BE2C (cell line): ENCODE data around the gene MMP14.
"Not testable (repeated sequence)": the region's sequence is repeated elsewhere in the genome, so short reads cannot be mapped to it uniquely, and the experiment has no call there.

Experiments used
- DNase-seq: peaks from one replicate; pipeline ENCODE4 v3.0.0-alpha.2; 2020
- H3K27me3 ChIP-seq: fragments of 250-450 bp; sonication (Bioruptor Pico); 2 replicates; pipeline ENCODE4 v1.5.1; 2020; ENCODE audit warnings: mild to moderate bottlenecking
- H3K36me3 ChIP-seq: fragments of 250-450 bp; sonication (Bioruptor Pico); 2 replicates; pipeline ENCODE4 v1.5.1; 2020; ENCODE audit warnings: mild to moderate bottlenecking
- H3K4me1 ChIP-seq: fragments of 250-450 bp; sonication (Bioruptor Pico); 2 replicates; pipeline ENCODE4 v1.5.1; 2020
- H3K4me3 ChIP-seq: 2 replicates; pipeline ENCODE4 v1.5.1; 2011; ENCODE audit warnings: low read depth, low read length
- H3K9me3 ChIP-seq: fragments of 250-450 bp; sonication (Bioruptor Pico); 2 replicates; pipeline ENCODE4 v1.5.1; 2020
- TF ChIP-seq, protein P1 (sequence below): IDR thresholded peaks from 2 replicates; pipeline ENCODE4 v1.5.1; 2012; ENCODE audit warnings: mild to moderate bottlenecking, low read depth, low read length

Gene MMP14

DNA sequence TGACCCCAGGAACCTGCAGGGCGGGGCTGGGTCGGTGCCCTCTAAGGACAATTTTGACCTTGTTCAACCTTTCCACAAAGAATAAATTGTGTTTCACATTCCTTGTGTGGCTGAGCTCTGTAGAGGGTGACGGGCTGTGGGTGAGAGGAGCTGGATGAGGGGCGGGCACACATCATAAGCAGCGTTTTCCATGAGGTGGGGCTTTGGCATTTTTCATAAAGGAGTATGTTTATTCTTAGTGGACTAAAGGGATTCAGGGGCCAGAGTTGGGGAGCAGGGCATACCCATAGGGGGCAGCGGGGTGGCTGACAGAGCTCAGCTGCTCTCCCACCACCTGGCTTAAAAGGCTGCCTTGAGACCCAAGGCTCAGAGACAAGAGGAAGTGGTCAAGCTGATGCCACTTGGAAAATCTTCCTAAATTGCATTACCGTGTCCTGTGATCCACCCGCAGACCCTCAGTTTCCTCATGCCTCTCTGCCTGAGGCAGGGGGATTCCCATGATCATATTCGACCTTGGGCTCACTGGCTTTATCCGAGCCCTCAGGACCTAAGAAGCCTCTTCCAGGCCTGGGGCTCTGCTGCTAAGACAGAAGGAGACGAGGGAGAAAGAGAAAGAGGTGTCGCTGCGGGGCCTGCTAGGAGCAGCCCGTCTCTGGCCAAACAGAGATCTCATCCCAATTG is 11.4 kb downstream of the MMP14 start:
- Histone ChIP-seq H3K36me3 (no peaks in the 10 kb centered on the region), H3K27me3 (no peaks in the 10 kb centered on the region), H3K9me3 (no peaks in the 10 kb centered on the region), H3K4me1 (no peaks in the 10 kb centered on the region), H3K4me3 (no peak overlapping the region)
- TF ChIP-seq, protein P1, sequence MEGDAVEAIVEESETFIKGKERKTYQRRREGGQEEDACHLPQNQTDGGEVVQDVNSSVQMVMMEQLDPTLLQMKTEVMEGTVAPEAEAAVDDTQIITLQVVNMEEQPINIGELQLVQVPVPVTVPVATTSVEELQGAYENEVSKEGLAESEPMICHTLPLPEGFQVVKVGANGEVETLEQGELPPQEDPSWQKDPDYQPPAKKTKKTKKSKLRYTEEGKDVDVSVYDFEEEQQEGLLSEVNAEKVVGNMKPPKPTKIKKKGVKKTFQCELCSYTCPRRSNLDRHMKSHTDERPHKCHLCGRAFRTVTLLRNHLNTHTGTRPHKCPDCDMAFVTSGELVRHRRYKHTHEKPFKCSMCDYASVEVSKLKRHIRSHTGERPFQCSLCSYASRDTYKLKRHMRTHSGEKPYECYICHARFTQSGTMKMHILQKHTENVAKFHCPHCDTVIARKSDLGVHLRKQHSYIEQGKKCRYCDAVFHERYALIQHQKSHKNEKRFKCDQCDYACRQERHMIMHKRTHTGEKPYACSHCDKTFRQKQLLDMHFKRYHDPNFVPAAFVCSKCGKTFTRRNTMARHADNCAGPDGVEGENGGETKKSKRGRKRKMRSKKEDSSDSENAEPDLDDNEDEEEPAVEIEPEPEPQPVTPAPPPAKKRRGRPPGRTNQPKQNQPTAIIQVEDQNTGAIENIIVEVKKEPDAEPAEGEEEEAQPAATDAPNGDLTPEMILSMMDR = no peak
- no peak for DNase-seq

DNA sequence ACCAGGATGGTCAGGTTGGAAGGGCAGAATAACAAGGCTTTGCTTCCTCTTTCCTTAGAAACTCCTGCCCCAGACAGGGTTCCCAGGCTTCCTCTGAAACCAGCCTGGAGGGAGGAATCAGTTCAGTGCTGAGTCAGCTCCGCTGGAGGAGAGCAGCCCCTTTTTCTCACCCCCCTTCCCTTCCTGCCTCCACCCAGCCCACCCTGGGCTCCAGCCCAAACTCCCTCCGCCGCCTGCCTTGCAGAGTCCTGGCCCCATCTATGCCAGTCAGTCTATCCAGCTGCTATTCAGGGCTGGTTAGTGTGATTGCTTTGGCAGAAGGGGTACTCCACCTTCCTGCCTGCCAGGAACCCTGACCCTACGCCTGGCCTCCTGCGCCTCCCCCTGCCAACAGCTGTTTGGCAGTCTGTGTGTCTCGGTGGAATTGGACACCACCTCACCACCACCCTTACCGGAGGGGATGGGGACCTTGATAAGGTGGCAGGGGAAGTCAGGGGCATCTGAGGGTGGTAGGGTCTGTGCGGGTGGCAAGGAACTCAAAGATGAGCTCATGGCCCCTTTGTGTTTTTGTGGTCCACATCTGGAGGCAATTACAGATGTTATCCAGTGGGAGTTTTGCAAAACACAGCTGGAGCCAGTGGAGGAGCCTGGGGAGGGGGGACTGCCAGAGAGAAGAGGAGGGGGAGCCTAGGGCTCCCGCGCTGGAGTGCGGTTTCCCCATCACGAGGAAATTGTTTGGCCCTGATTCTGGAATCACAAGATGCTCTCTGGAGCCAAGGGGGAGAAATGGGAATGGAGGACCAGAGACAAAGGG is 12.2 kb downstream of the MMP14 start:
- Histone ChIP-seq H3K4me3 (no peak overlapping the region), H3K9me3 (no peaks in the 10 kb centered on the region), H3K27me3 (no peaks in the 10 kb centered on the region), H3K4me1 (no peaks in the 10 kb centered on the region), H3K36me3 (no peaks in the 10 kb centered on the region)
- TF ChIP-seq, protein P1 = no peak
- DNase-seq = peak; percentile 33

DNA sequence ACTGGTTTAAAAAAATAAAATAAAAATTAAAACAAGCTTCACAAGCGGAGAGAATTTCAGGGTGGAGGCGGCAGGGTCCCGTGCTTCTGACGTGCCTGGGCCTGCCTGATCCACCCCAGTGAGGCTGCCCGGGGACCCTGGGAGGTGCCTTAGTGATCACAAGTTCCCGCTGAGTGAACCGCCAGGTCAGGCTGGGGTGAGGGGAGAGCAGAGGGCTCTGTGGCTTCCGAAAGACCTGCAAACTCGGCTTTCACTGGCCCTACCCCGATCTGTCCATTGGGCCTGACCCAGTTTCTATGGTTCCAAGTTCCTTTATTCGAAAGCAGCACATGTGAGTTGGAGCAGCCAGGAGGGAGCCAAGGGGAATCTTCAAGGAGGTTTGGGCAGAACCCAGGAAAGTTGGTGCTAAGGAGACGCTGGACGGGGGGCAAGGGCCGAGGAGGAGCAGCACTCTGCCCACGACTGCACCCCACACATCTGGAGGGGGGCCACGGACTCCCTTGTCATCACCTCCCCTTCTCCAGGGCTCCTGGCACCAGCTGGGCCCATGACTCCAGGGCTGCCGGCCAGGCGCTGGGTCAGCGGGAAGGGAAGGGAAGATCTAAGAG is 12.9 kb downstream of the MMP14 start:
- H3K27me3 ChIP-seq = no peaks in the 10 kb centered on the region
- H3K4me1 ChIP-seq = no peaks in the 10 kb centered on the region
- TF ChIP-seq, protein P1 = no peak
- H3K4me3 ChIP-seq = no peak overlapping the region
- no peaks in the 10 kb centered on the region for H3K36me3 ChIP-seq
- H3K9me3 ChIP-seq = no peaks in the 10 kb centered on the region
- no peak for DNase-seq

DNA sequence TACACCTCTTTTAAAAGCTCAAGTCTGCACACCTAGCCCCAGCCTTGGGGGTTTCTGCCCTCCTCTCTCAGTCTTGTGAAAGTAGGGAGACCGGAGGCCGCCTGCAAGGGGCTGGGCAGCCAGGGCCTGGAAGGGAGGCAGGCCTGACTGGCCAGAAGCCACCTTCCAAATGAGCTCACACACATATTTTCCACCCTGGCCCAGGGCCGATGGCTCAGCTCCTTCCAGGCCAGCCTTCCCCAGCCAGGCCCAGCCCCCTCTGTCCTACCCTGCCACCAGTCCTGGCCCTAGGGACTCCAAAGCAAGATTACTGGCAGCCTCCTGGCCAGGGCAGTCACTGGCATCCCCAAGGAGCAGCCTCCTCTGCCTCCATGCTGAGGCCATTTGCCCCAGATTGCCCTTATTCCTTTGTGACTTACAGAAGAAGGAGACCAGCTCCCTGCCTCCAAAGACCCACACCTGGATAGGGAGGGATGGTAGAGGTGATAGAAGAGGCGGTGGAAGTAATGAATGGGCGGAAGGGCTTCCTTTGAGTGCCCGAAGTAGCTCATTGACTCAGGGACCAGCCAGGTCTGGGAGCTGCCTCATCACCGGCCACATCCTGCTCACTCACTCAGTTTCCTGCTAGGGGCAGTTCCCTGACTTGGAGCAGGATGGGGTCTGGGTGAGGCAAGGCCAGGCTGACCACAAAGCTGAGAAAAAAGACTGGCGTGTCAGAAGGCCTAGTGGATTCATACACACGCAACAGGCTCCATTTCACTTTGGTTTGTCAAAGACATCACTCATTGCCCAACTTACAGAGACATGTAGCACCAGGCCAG is 14.8 kb downstream of the MMP14 start:
- H3K36me3 ChIP-seq = no peaks in the 10 kb centered on the region
- no peak overlapping the region for H3K4me3 ChIP-seq
- no peaks in the 10 kb centered on the region for H3K4me1 ChIP-seq
- H3K27me3 ChIP-seq = no peaks in the 10 kb centered on the region
- no peak for DNase-seq
- H3K9me3 ChIP-seq = no peaks in the 10 kb centered on the region
- TF ChIP-seq, protein P1 = no peak

DNA sequence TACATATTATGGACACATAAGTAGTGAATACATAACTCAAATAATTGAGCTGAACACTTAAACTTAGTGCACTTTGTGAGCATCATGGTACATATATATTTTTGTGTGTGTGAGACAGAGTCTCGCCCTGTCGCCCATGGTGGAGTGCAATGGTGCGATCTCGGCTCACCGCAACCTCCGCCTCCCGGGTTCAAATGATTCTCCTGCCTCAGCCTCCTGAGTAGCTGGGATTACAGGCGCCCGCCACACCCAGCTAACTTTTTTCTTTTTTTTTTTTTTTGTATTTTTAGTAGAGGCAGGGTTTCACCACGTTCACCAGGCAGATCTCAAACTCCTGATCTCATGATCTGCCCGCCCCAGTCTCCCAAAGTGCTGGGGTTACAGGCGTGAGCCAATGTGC is 15.8 kb downstream of the MMP14 start:
- DNase-seq, H3K4me1 ChIP-seq, H3K4me3 ChIP-seq, H3K36me3 ChIP-seq, H3K27me3 ChIP-seq, H3K9me3 ChIP-seq: not testable (repeated sequence)

DNA sequence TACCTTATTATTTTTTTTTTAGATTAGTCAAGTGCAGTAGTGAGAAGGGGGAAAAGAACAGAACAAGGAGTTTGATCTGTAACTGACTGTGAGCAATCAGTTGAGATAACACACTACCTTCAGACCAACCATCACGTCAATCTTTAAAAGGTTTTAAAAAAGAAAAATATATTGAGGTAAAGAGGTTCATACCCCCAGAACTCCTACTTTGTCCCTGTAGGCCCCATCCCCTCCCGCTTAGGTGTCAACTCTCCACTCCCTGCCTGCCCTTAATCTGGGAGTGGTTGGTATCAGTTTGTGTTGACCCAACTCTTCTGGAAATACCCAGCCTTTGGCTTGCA is 16.2 kb downstream of the MMP14 start:
- TF ChIP-seq, protein P1 = no peak
- no peaks in the 10 kb centered on the region for H3K9me3 ChIP-seq
- H3K4me1 ChIP-seq = no peaks in the 10 kb centered on the region
- no peaks in the 10 kb centered on the region for H3K36me3 ChIP-seq
- no peaks in the 10 kb centered on the region for H3K27me3 ChIP-seq
- no peak overlapping the region for H3K4me3 ChIP-seq
- DNase-seq = no peak
